ENCODE results near the gene SLC6A5. TPM values are rescaled to one million over a fixed set of nuclear protein-coding genes. Genes with fewer than 3 reads are reported as not detected.
A peak's percentile ranks its signal among the peaks of the same experiment; 100 is the strongest.
"Not testable (repeated sequence)": the region's sequence is repeated elsewhere in the genome, so short reads cannot be mapped to it uniquely, and the experiment has no call there.

SLC6A5 gene
- not detected in 2 replicates for total RNA-seq (2014; rRNA removed; shearing (Covaris generic); ENCODE audit: low replicate concordance)

GRCh38 chr11:20599221-20600019 lies at the start of gene SLC6A5:
SLC6A5 (plus strand) TSS chr11:20599608; CDS start chr11:20599673, 65 bp downstream.
- peak; percentile 73 for DNase-seq
- Histone ChIP-seq H2AFZ (ENCODE audit: low read length) (no peak within 1 kb of the TSS), H3K9me2 (replicated peaks; ENCODE audit: insufficient read depth, low read length) (no peaks in the 10 kb centered on the region), H3K4me2 (ENCODE audit: low read depth, low read length, poor library complexity, severe bottlenecking) (no peak within 1 kb of the TSS), H3K9ac (ENCODE audit: low read length) (no peak within 1 kb of the TSS), H3K4me3 (ENCODE audit: low read length) (no peak within 1 kb of the TSS), H3K9me3 (ENCODE audit: low read length) (no peaks in the 10 kb centered on the region), H3K27ac (ENCODE audit: low read length) (no peak within 1 kb of the TSS), H4K20me1 (ENCODE audit: insufficient read depth, low read depth, low read length) (no peaks in the 10 kb centered on the region), H3K27me3 (ENCODE audit: low read length) (no peaks in the 10 kb centered on the region), H3K36me3 (ENCODE audit: insufficient read depth, low read length) (no peaks in the 10 kb centered on the region), H3K4me1 (ENCODE audit: low read length) (no peaks in the 10 kb centered on the region), H3K79me2 (ENCODE audit: low read length) (no peaks in the 10 kb centered on the region)

- no peak overlapping the region for H3K27ac ChIP-seq (ENCODE audit: low read length)
- no peak overlapping the region for H3K9ac ChIP-seq (ENCODE audit: low read length)
- no peak overlapping the region for H2AFZ ChIP-seq (ENCODE audit: low read length)
- H3K79me2 ChIP-seq (ENCODE audit: low read length), result no peaks in the 10 kb centered on the region
- DNase-seq, result no peak
- H4K20me1 ChIP-seq (ENCODE audit: insufficient read depth, low read depth, low read length), result no peaks in the 10 kb centered on the region
- no peaks in the 10 kb centered on the region for H3K9me3 ChIP-seq (ENCODE audit: low read length)
- H3K4me2 ChIP-seq (ENCODE audit: low read depth, low read length, poor library complexity, severe bottlenecking), result no peak overlapping the region
- H3K36me3 ChIP-seq (ENCODE audit: insufficient read depth, low read length), result no peaks in the 10 kb centered on the region
- no peaks in the 10 kb centered on the region for H3K4me1 ChIP-seq (ENCODE audit: low read length)
- H3K4me3 ChIP-seq (ENCODE audit: low read length), result no peak overlapping the region
- no peaks in the 10 kb centered on the region for H3K9me2 ChIP-seq (replicated peaks; ENCODE audit: insufficient read depth, low read length)
- H3K27me3 ChIP-seq (ENCODE audit: low read length), result no peaks in the 10 kb centered on the region
Observed at GRCh38 chr11:20551096-20551495, 48.3 kb upstream of the SLC6A5 start.

- H3K9ac ChIP-seq (ENCODE audit: low read length), result no peak overlapping the region
- no peak overlapping the region for H2AFZ ChIP-seq (ENCODE audit: low read length)
- H3K4me1 ChIP-seq (ENCODE audit: low read length), result no peaks in the 10 kb centered on the region
- H3K4me3 ChIP-seq (ENCODE audit: low read length), result no peak overlapping the region
- H3K4me2 ChIP-seq (ENCODE audit: low read depth, low read length, poor library complexity, severe bottlenecking), result no peak overlapping the region
- no peaks in the 10 kb centered on the region for H3K27me3 ChIP-seq (ENCODE audit: low read length)
- no peaks in the 10 kb centered on the region for H4K20me1 ChIP-seq (ENCODE audit: insufficient read depth, low read depth, low read length)
- no peaks in the 10 kb centered on the region for H3K36me3 ChIP-seq (ENCODE audit: insufficient read depth, low read length)
- DNase-seq, result no peak
- no peaks in the 10 kb centered on the region for H3K9me3 ChIP-seq (ENCODE audit: low read length)
- no peak overlapping the region for H3K27ac ChIP-seq (ENCODE audit: low read length)
- H3K9me2 ChIP-seq (replicated peaks; ENCODE audit: insufficient read depth, low read length), result no peaks in the 10 kb centered on the region
- no peaks in the 10 kb centered on the region for H3K79me2 ChIP-seq (ENCODE audit: low read length)
Observed at GRCh38 chr11:20555783-20556182, 43.6 kb upstream of the SLC6A5 start.

GRCh38 chr11:20556396-20556795 lies 43.0 kb upstream of the SLC6A5 start:
- not testable (repeated sequence) for H3K9me2 ChIP-seq (replicated peaks; ENCODE audit: insufficient read depth, low read length); DNase-seq; H3K79me2 ChIP-seq (ENCODE audit: low read length); H4K20me1 ChIP-seq (ENCODE audit: insufficient read depth, low read depth, low read length); H2AFZ ChIP-seq (ENCODE audit: low read length); H3K36me3 ChIP-seq (ENCODE audit: insufficient read depth, low read length); H3K27ac ChIP-seq (ENCODE audit: low read length); H3K9me3 ChIP-seq (ENCODE audit: low read length); H3K4me3 ChIP-seq (ENCODE audit: low read length); H3K4me2 ChIP-seq (ENCODE audit: low read depth, low read length, poor library complexity, severe bottlenecking); H3K27me3 ChIP-seq (ENCODE audit: low read length); H3K4me1 ChIP-seq (ENCODE audit: low read length); H3K9ac ChIP-seq (ENCODE audit: low read length)

- H3K36me3 ChIP-seq (ENCODE audit: insufficient read depth, low read length), result no peaks in the 10 kb centered on the region
- no peak overlapping the region for H3K9ac ChIP-seq (ENCODE audit: low read length)
- no peaks in the 10 kb centered on the region for H3K9me2 ChIP-seq (replicated peaks; ENCODE audit: insufficient read depth, low read length)
- H3K4me3 ChIP-seq (ENCODE audit: low read length), result no peak overlapping the region
- H3K79me2 ChIP-seq (ENCODE audit: low read length), result no peaks in the 10 kb centered on the region
- no peaks in the 10 kb centered on the region for H4K20me1 ChIP-seq (ENCODE audit: insufficient read depth, low read depth, low read length)
- no peaks in the 10 kb centered on the region for H3K9me3 ChIP-seq (ENCODE audit: low read length)
- 0 out of 2 replicates have a peak, but pooled peaks cover 4% of the 10 kb centered on the region for H3K27me3 ChIP-seq (ENCODE audit: low read length)
- no peak overlapping the region for H3K4me2 ChIP-seq (ENCODE audit: low read depth, low read length, poor library complexity, severe bottlenecking)
- H3K4me1 ChIP-seq (ENCODE audit: low read length), result no peaks in the 10 kb centered on the region
- DNase-seq, result no peak
- no peak overlapping the region for H3K27ac ChIP-seq (ENCODE audit: low read length)
- H2AFZ ChIP-seq (ENCODE audit: low read length), result no peak overlapping the region
Observed at GRCh38 chr11:20558741-20559140, 40.7 kb upstream of the SLC6A5 start.

GRCh38 chr11:20559523-20560300 lies 39.7 kb upstream of the SLC6A5 start:
- Histone ChIP-seq H3K4me1 (ENCODE audit: low read length) (no peaks in the 10 kb centered on the region), H3K9ac (ENCODE audit: low read length) (no peak overlapping the region), H2AFZ (ENCODE audit: low read length) (no peak overlapping the region), H3K27ac (ENCODE audit: low read length) (no peak overlapping the region), H3K79me2 (ENCODE audit: low read length) (no peaks in the 10 kb centered on the region), H3K27me3 (ENCODE audit: low read length) (0 out of 2 replicates have a peak, but pooled peaks cover 4% of the 10 kb centered on the region), H3K4me3 (ENCODE audit: low read length) (no peak overlapping the region), H3K4me2 (ENCODE audit: low read depth, low read length, poor library complexity, severe bottlenecking) (no peak overlapping the region), H4K20me1 (ENCODE audit: insufficient read depth, low read depth, low read length) (no peaks in the 10 kb centered on the region), H3K9me2 (replicated peaks; ENCODE audit: insufficient read depth, low read length) (no peaks in the 10 kb centered on the region), H3K9me3 (ENCODE audit: low read length) (no peaks in the 10 kb centered on the region), H3K36me3 (ENCODE audit: insufficient read depth, low read length) (no peaks in the 10 kb centered on the region)
- DNase-seq, result no peak

GRCh38 chr11:20561915-20562314 lies 37.5 kb upstream of the SLC6A5 start:
- Histone ChIP-seq H3K4me2 (ENCODE audit: low read depth, low read length, poor library complexity, severe bottlenecking) (no peak overlapping the region), H3K4me3 (ENCODE audit: low read length) (no peak overlapping the region), H3K79me2 (ENCODE audit: low read length) (no peaks in the 10 kb centered on the region), H3K27ac (ENCODE audit: low read length) (no peak overlapping the region), H2AFZ (ENCODE audit: low read length) (no peak overlapping the region), H3K9me2 (replicated peaks; ENCODE audit: insufficient read depth, low read length) (no peaks in the 10 kb centered on the region), H3K27me3 (ENCODE audit: low read length) (0 out of 2 replicates have a peak, but pooled peaks cover 4% of the 10 kb centered on the region), H3K4me1 (ENCODE audit: low read length) (no peaks in the 10 kb centered on the region), H4K20me1 (ENCODE audit: insufficient read depth, low read depth, low read length) (no peaks in the 10 kb centered on the region), H3K36me3 (ENCODE audit: insufficient read depth, low read length) (no peaks in the 10 kb centered on the region), H3K9me3 (ENCODE audit: low read length) (no peaks in the 10 kb centered on the region), H3K9ac (ENCODE audit: low read length) (no peak overlapping the region)
- DNase-seq, result no peak

- H3K9me2 ChIP-seq (replicated peaks; ENCODE audit: insufficient read depth, low read length), result no peaks in the 10 kb centered on the region
- H3K79me2 ChIP-seq (ENCODE audit: low read length), result no peaks in the 10 kb centered on the region
- no peak overlapping the region for H3K4me2 ChIP-seq (ENCODE audit: low read depth, low read length, poor library complexity, severe bottlenecking)
- H3K4me1 ChIP-seq (ENCODE audit: low read length), result no peaks in the 10 kb centered on the region
- H2AFZ ChIP-seq (ENCODE audit: low read length), result no peak overlapping the region
- H3K27ac ChIP-seq (ENCODE audit: low read length), result no peak overlapping the region
- H4K20me1 ChIP-seq (ENCODE audit: insufficient read depth, low read depth, low read length), result no peaks in the 10 kb centered on the region
- 0 out of 2 replicates have a peak, but pooled peaks cover 4% of the 10 kb centered on the region for H3K27me3 ChIP-seq (ENCODE audit: low read length)
- DNase-seq, result no peak
- H3K9ac ChIP-seq (ENCODE audit: low read length), result no peak overlapping the region
- H3K36me3 ChIP-seq (ENCODE audit: insufficient read depth, low read length), result no peaks in the 10 kb centered on the region
- H3K9me3 ChIP-seq (ENCODE audit: low read length), result no peaks in the 10 kb centered on the region
- H3K4me3 ChIP-seq (ENCODE audit: low read length), result no peak overlapping the region
Observed at GRCh38 chr11:20563866-20564265, 35.5 kb upstream of the SLC6A5 start.

Data from Karpas-422 (cell line).